NT2/D1 (cell line): ENCODE data around the gene TMEM92.

Source experiments
- SUZ12 ChIP-seq: IDR thresholded peaks from 2 replicates; pipeline ENCODE4 v1.6.1; 2011; ENCODE audit not compliant: insufficient read length, insufficient read depth; ENCODE audit errors: extremely low read depth
- ZNF274 ChIP-seq: IDR thresholded peaks from 2 replicates; pipeline ENCODE4 v1.6.1; 2011; ENCODE audit warnings: mild to moderate bottlenecking, low read depth, low read length

DNA sequence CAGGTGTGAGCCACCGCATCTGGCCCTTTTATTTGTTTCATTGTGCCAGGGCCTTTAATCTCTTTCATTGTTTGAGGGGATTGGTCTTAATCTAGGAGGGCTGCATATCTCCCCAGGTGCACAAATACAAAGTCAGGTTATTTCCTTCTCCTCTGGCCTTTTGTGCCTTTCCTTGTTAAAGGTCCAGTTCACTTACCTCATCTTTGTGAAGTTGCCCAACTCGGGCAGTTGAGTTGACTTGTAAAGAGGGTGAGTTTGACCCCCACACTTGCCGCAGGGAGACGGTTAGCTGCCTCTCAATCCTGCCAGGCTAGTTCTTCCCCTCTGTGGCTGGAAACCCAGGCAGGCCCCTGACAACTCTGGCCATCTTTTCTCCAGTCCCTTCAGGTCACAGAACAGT lies 33.4 kb downstream of the TMEM92 start:
- TF ChIP-seq ZNF274 (no peak), SUZ12 (no peak)
